Measurements from ENCODE around the gene CCP110.
A peak's percentile ranks its signal among the peaks of the same experiment; 100 is the strongest.

CCP110 gene

GRCh38 chr16:19523559-19524355 is at the start of gene CCP110:
Gene CCP110, plus strand, starts transcription at chr16:19523942. Its CDS starts 3,940 bp downstream, at chr16:19527882.
- H3K9ac ChIP-seq (ENCODE audit: low read length): peak within 1 kb of the TSS; percentile 45
- no peaks in the 10 kb centered on the region for H3K9me3 ChIP-seq (ENCODE audit: low read length)
- H3K4me3 ChIP-seq (ENCODE audit: low read depth in 1 of 2, low read length in 2 of 2): peak within 1 kb of the TSS; percentile 80 to 100
- no peaks in the 10 kb centered on the region for H3K27me3 ChIP-seq (ENCODE audit: control insufficient read depth in 1 of 2, insufficient read depth in 2 of 2, low read length in 2 of 2)
- H3K36me3 ChIP-seq (ENCODE audit: insufficient read depth, low read length): no peaks in the 10 kb centered on the region
- H3K4me1 ChIP-seq (ENCODE audit: insufficient read depth, low read length): peaks cover 41% of the 10 kb centered on the region
- H3K27ac ChIP-seq (ENCODE audit: low read depth, low read length): peak within 1 kb of the TSS; percentile 80

DNA sequence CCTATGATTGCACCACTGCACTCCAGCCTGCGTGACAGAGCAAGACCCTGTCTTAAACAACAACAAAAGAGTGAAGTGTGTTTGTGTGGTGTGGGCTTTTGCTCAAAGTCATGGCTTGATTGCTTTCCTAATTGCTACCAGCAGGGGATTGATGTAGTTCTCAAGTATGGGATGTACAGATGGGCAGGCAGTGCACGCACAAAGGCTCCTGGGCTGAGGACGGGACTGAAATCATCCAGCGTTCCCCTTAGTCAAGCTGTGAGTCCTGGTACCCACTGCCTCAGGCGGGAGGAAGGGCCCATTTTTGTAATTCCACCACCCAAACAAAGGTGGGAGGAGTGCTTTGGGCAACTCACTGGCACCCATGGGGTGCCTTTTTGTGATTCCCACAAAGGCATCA is 49.1 kb upstream of the CCP110 start:
- no peaks in the 10 kb centered on the region for H3K36me3 ChIP-seq (ENCODE audit: insufficient read depth, low read length)
- no peak overlapping the region for H3K27ac ChIP-seq (ENCODE audit: low read depth, low read length)
- H3K4me1 ChIP-seq (ENCODE audit: insufficient read depth, low read length): no peaks in the 10 kb centered on the region
- no peaks in the 10 kb centered on the region for H3K9me3 ChIP-seq (ENCODE audit: low read length)
- no peaks in the 10 kb centered on the region for H3K27me3 ChIP-seq (ENCODE audit: control insufficient read depth in 1 of 2, insufficient read depth in 2 of 2, low read length in 2 of 2)
- H3K4me3 ChIP-seq (ENCODE audit: low read depth in 1 of 2, low read length in 2 of 2): no peak overlapping the region
- no peak overlapping the region for H3K9ac ChIP-seq (ENCODE audit: low read length)

DNA sequence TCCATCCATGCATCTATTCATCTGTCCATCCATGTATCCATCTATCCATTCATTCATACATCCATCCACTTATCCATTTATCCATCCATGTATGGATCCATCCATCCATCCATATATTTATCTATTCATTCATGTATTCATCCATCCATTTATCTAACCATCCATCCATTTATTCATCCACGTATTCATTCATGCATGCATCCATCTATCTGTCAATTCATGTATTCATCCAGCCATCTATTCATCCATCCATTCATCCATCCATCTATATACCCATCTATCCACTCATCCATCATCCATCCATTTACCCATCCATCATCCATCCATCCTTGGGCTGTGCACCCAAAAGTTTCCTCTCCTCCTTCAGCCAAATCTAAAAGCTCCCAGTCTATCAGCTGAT is 45.2 kb upstream of the CCP110 start:
- no peak overlapping the region for H3K27ac ChIP-seq (ENCODE audit: low read depth, low read length)
- no peaks in the 10 kb centered on the region for H3K27me3 ChIP-seq (ENCODE audit: control insufficient read depth in 1 of 2, insufficient read depth in 2 of 2, low read length in 2 of 2)
- H3K4me3 ChIP-seq (ENCODE audit: low read depth in 1 of 2, low read length in 2 of 2): no peak overlapping the region
- H3K9me3 ChIP-seq (ENCODE audit: low read length): no peaks in the 10 kb centered on the region
- no peak overlapping the region for H3K9ac ChIP-seq (ENCODE audit: low read length)
- no peaks in the 10 kb centered on the region for H3K36me3 ChIP-seq (ENCODE audit: insufficient read depth, low read length)
- H3K4me1 ChIP-seq (ENCODE audit: insufficient read depth, low read length): no peaks in the 10 kb centered on the region

DNA sequence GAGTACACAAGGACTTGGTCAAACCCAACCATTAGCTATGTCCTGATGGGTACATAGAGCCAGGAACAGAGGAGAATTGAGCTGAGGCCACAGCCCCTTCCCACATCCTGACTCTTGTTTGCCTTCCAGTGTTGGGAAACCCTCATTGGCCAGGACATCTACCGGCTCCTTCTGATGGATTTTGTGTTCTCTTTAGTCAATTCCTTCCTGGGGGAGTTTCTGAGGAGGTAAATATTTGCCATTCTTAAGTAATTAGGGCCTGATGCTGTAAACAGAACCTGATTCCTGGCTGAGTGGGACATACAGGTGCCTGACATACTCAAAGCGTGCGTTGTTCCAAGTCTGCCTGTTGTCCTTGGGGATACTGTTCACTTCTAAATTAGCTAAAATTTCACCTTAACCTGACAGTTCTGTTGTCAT is 44.4 kb upstream of the CCP110 start:
- Histone ChIP-seq H3K4me1 (ENCODE audit: insufficient read depth, low read length) (no peaks in the 10 kb centered on the region), H3K27me3 (ENCODE audit: control insufficient read depth in 1 of 2, insufficient read depth in 2 of 2, low read length in 2 of 2) (no peaks in the 10 kb centered on the region), H3K36me3 (ENCODE audit: insufficient read depth, low read length) (no peaks in the 10 kb centered on the region), H3K27ac (ENCODE audit: low read depth, low read length) (no peak overlapping the region), H3K9me3 (ENCODE audit: low read length) (no peaks in the 10 kb centered on the region), H3K9ac (ENCODE audit: low read length) (no peak overlapping the region), H3K4me3 (ENCODE audit: low read depth in 1 of 2, low read length in 2 of 2) (no peak overlapping the region)

DNA sequence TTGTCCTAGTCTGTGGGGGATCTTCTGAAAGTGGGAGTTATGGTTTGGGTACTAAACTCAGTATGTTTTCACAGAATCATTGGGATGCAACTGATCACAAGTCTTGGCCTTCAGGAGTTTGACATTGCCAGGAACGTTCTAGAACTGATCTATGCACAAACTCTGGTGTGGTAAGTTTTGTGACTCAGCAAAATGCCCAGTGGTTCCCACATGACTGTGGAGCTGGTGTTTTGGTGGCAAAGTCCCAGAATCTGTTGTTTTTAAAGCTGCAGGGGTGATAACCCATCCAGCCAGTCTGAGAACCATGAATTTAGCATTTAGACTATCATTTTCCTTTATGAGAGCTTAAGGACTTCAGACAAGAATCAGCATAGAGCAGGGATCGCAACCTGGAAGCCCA is 42.4 kb upstream of the CCP110 start:
- H3K36me3 ChIP-seq (ENCODE audit: insufficient read depth, low read length): no peaks in the 10 kb centered on the region
- no peaks in the 10 kb centered on the region for H3K27me3 ChIP-seq (ENCODE audit: control insufficient read depth in 1 of 2, insufficient read depth in 2 of 2, low read length in 2 of 2)
- H3K27ac ChIP-seq (ENCODE audit: low read depth, low read length): no peak overlapping the region

DNA sequence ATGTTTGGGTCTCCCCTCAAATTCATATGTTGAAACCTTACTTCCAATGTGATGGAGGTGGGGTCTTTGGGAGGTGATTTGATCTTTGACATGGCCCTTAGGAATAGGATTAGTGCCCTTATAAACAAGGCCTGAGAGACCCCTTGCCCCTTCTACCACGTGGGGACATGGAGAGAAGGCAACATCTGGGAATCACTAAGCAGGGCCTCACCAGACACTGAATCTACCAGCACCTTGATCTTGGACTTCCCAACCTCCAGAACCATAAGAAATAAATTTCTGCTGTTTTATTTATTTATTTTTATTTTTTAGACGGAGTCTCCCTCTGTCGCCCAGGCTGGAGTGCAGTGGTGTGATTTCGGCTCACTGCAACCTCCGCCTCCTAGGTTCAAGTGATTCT is 42.0 kb upstream of the CCP110 start:
- Histone ChIP-seq H3K36me3 (ENCODE audit: insufficient read depth, low read length) (no peaks in the 10 kb centered on the region), H3K27me3 (ENCODE audit: control insufficient read depth in 1 of 2, insufficient read depth in 2 of 2, low read length in 2 of 2) (no peaks in the 10 kb centered on the region), H3K4me1 (ENCODE audit: insufficient read depth, low read length) (no peaks in the 10 kb centered on the region), H3K4me3 (ENCODE audit: low read depth in 1 of 2, low read length in 2 of 2) (no peak overlapping the region), H3K27ac (ENCODE audit: low read depth, low read length) (no peak overlapping the region), H3K9ac (ENCODE audit: low read length) (no peak overlapping the region), H3K9me3 (ENCODE audit: low read length) (no peaks in the 10 kb centered on the region)

More for the DNA sequence above, 42.4 kb upstream of the CCP110 start:
- no peak overlapping the region for H3K9ac ChIP-seq (ENCODE audit: low read length)
- H3K4me3 ChIP-seq (ENCODE audit: low read depth in 1 of 2, low read length in 2 of 2): no peak overlapping the region
- H3K4me1 ChIP-seq (ENCODE audit: insufficient read depth, low read length): no peaks in the 10 kb centered on the region
- H3K9me3 ChIP-seq (ENCODE audit: low read length): no peaks in the 10 kb centered on the region

DNA sequence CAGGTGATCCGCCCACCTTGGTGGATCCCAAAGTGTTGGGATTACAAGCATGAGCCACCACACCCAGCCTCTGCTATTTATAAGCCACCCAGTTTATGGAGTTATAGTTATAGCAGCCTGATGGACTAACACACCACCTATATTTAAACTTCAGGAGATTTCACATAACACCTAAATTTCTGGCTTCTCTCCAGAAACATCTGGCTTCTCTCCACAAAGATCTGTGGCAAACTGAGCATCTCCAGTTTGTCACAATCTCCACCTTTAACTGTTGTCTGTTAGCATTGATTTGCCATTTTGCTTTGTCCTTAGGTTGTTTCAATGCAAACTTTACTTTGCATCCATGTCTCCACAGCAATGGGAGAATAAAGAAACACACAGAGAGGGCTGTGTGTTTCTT is 41.5 kb upstream of the CCP110 start:
- H3K9me3 ChIP-seq (ENCODE audit: low read length): no peaks in the 10 kb centered on the region
- no peaks in the 10 kb centered on the region for H3K4me1 ChIP-seq (ENCODE audit: insufficient read depth, low read length)
- no peak overlapping the region for H3K27ac ChIP-seq (ENCODE audit: low read depth, low read length)
- no peaks in the 10 kb centered on the region for H3K36me3 ChIP-seq (ENCODE audit: insufficient read depth, low read length)
- H3K9ac ChIP-seq (ENCODE audit: low read length): no peak overlapping the region
- no peak overlapping the region for H3K4me3 ChIP-seq (ENCODE audit: low read depth in 1 of 2, low read length in 2 of 2)
- no peaks in the 10 kb centered on the region for H3K27me3 ChIP-seq (ENCODE audit: control insufficient read depth in 1 of 2, insufficient read depth in 2 of 2, low read length in 2 of 2)

GRCh38 chr16:19484096-19484495 is 39.6 kb upstream of the CCP110 start:
- no peak overlapping the region for H3K27ac ChIP-seq (ENCODE audit: low read depth, low read length)
- no peaks in the 10 kb centered on the region for H3K27me3 ChIP-seq (ENCODE audit: control insufficient read depth in 1 of 2, insufficient read depth in 2 of 2, low read length in 2 of 2)
- no peaks in the 10 kb centered on the region for H3K4me1 ChIP-seq (ENCODE audit: insufficient read depth, low read length)
- H3K9ac ChIP-seq (ENCODE audit: low read length): no peak overlapping the region
- H3K9me3 ChIP-seq (ENCODE audit: low read length): no peaks in the 10 kb centered on the region
- H3K4me3 ChIP-seq (ENCODE audit: low read depth in 1 of 2, low read length in 2 of 2): no peak overlapping the region
- H3K36me3 ChIP-seq (ENCODE audit: insufficient read depth, low read length): no peaks in the 10 kb centered on the region

DNA sequence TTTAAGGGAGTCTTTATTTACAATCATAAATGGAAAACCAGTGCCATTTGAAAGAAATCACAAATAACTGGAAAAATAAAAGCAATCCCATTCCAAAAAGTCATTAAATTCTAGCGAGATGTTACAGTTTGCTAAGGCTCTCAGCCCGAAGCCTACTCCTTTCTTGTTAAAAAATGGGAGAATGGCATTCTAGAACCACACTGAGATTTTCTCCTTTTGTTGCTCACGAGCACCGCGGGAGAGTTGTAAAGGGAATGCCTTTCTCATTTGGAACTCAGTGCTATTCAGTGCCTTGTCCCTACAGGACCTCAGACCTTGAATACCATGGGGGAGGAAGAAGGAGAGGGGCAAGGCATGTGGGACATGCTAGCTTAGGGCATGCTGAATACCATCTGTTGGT is 38.1 kb upstream of the CCP110 start:
- no peak overlapping the region for H3K9ac ChIP-seq (ENCODE audit: low read length)
- H3K9me3 ChIP-seq (ENCODE audit: low read length): no peaks in the 10 kb centered on the region
- no peaks in the 10 kb centered on the region for H3K27me3 ChIP-seq (ENCODE audit: control insufficient read depth in 1 of 2, insufficient read depth in 2 of 2, low read length in 2 of 2)
- H3K36me3 ChIP-seq (ENCODE audit: insufficient read depth, low read length): no peaks in the 10 kb centered on the region
- no peak overlapping the region for H3K27ac ChIP-seq (ENCODE audit: low read depth, low read length)
- H3K4me1 ChIP-seq (ENCODE audit: insufficient read depth, low read length): no peaks in the 10 kb centered on the region
- no peak overlapping the region for H3K4me3 ChIP-seq (ENCODE audit: low read depth in 1 of 2, low read length in 2 of 2)

DNA sequence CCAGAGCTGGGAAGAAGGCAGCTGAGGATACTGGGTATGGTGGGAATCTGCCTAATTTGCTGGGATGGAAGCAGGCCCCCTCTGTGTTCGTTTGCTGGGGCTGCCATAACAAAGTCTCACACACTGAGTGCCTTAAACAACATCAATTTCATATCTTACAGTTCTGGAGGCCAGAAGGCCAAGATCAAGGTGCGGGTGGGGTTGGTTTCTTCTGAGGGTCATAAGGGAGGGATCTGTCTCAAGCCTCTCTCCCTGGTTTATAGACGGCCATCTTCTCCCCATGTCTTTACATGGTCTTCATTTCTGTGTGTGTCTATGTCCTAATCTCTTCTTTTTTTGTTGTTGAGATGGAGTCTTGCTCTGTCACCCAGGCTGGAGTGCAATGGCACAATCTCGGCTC is 37.7 kb upstream of the CCP110 start:
- Histone ChIP-seq H3K27ac (ENCODE audit: low read depth, low read length) (no peak overlapping the region), H3K27me3 (ENCODE audit: control insufficient read depth in 1 of 2, insufficient read depth in 2 of 2, low read length in 2 of 2) (no peaks in the 10 kb centered on the region), H3K9me3 (ENCODE audit: low read length) (no peaks in the 10 kb centered on the region), H3K36me3 (ENCODE audit: insufficient read depth, low read length) (no peaks in the 10 kb centered on the region), H3K4me1 (ENCODE audit: insufficient read depth, low read length) (no peaks in the 10 kb centered on the region), H3K9ac (ENCODE audit: low read length) (no peak overlapping the region), H3K4me3 (ENCODE audit: low read depth in 1 of 2, low read length in 2 of 2) (no peak overlapping the region)

DNA sequence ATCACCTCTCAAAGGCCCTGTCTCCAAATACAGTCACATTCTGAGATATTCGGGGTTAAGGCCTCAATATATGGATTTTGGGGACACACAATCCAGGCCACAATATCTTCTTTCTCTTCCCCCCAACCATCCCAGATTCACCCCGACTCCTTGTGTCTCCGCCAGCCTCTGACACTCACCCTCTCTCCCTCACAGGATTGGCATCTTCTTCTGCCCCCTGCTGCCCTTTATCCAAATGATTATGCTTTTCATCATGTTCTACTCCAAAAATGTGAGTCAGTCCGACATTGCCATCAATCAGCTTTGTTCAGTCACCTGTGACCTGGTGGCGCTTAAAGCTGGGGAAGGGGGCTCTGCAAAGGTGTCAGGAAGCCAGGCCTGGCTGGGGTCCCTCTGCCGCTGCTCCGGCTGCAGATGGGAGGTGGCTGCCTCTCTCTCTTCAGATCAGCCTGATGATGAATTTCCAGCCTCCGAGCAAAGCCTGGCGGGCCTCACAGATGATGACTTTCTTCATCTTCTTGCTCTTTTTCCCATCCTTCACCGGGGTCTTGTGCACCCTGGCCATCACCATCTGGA is 36.9 kb upstream of the CCP110 start:
- H3K27me3 ChIP-seq (ENCODE audit: control insufficient read depth in 1 of 2, insufficient read depth in 2 of 2, low read length in 2 of 2): no peaks in the 10 kb centered on the region
- H3K4me3 ChIP-seq (ENCODE audit: low read depth in 1 of 2, low read length in 2 of 2): no peak overlapping the region
- no peaks in the 10 kb centered on the region for H3K4me1 ChIP-seq (ENCODE audit: insufficient read depth, low read length)
- no peak overlapping the region for H3K9ac ChIP-seq (ENCODE audit: low read length)
- no peak overlapping the region for H3K27ac ChIP-seq (ENCODE audit: low read depth, low read length)
- H3K36me3 ChIP-seq (ENCODE audit: insufficient read depth, low read length): no peaks in the 10 kb centered on the region
- no peaks in the 10 kb centered on the region for H3K9me3 ChIP-seq (ENCODE audit: low read length)

DNA sequence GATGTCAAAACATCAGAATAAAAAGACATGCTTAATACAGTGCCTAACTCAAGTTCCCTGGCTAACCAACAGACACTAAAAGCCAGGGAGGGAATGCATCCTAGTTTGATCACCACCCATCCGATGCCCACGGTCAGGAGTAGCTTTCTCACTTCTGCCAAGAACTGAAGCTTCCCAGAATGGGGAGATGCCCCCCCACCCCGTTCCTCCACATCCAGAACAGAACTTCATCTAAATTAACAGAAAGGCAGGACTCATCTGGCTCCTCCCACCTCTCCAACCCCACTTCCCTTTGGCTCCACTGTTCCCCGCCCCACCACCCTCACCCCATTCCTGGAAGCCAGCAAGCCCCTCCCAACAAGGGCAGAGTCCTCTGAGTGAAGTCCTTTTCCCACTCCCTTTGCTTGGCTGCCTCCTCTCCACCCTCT is 35.5 kb upstream of the CCP110 start:
- H3K4me3 ChIP-seq (ENCODE audit: low read depth in 1 of 2, low read length in 2 of 2): no peak overlapping the region
- H3K27ac ChIP-seq (ENCODE audit: low read depth, low read length): no peak overlapping the region
- no peaks in the 10 kb centered on the region for H3K36me3 ChIP-seq (ENCODE audit: insufficient read depth, low read length)
- H3K27me3 ChIP-seq (ENCODE audit: control insufficient read depth in 1 of 2, insufficient read depth in 2 of 2, low read length in 2 of 2): no peaks in the 10 kb centered on the region
- no peak overlapping the region for H3K9ac ChIP-seq (ENCODE audit: low read length)
- no peaks in the 10 kb centered on the region for H3K4me1 ChIP-seq (ENCODE audit: insufficient read depth, low read length)
- no peaks in the 10 kb centered on the region for H3K9me3 ChIP-seq (ENCODE audit: low read length)

Data from muscle layer of colon (tissue), 2 donors.